Measurements from ENCODE around the gene EYS. TPM values are rescaled to one million over a fixed set of nuclear protein-coding genes. Genes with fewer than 3 reads are reported as not detected.

EYS gene
- total and polyA plus RNA-seq, 2 of the 8 experiments (the other 6 are each of a cell fraction or from before 2014, with no cell fraction given): 0.05 to 0.13 TPM

- TF ChIP-seq JUN (IDR thresholded peaks at IDR 0.05; ENCODE audit: low read depth, low read length): no peak
- no peak for TF ChIP-seq ATF3 (IDR thresholded peaks at IDR 0.05; ENCODE audit: insufficient read depth, low read depth, low read length)
- TF ChIP-seq YY1 (IDR thresholded peaks at IDR 0.05; ENCODE audit: low read depth, low read length): no peak
- TF ChIP-seq, protein P1, sequence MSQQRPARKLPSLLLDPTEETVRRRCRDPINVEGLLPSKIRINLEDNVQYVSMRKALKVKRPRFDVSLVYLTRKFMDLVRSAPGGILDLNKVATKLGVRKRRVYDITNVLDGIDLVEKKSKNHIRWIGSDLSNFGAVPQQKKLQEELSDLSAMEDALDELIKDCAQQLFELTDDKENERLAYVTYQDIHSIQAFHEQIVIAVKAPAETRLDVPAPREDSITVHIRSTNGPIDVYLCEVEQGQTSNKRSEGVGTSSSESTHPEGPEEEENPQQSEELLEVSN (IDR thresholded peaks at IDR 0.05): no peak
Measured at GRCh38 chr6:65650086-65650485, 56.9 kb downstream of the EYS start (continued).

All from H1 (cell line).